ENCODE data around the gene KRTAP10-4.

Gene KRTAP10-4

DNA sequence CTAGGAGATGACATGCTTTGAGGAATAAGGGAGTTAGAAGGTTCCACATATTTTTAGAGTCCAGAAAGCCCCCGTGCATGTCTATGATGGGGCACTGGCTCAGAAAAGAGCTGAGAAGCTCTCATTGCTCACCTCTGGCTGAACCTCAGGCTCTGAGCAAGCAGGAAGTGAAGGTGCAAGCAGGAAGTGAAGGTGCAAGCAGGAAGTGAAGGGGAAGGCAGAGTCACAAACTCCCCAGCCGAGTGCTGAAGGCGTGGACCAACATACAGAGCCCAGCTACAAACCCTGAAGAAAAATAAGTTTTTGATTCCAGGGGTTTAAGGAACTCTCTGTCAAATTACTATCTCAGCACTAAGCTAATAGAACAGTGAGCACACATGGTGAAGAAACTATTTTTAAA lies 45.4 kb downstream of the KRTAP10-4 start:
- DNase-seq: no peak

DNA sequence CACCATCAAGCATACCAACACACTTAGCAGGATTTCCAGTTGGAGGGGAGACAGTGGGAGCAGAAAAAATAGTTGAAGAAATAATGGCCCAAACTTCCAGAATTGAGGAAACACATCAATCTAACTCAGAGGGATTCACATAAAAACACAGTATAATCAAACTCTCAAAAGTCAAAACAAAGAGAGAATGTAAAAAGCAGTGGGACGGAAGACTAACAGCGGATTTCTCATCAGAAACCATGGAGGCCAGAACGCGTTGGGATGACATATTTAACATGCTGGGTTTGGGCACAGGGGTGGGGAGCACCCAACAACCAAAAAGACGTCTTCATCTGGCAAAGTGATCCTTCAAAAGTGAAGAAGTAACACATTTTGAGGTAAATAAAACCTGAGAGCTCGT lies 46.4 kb downstream of the KRTAP10-4 start:
- DNase-seq: no peak

DNA sequence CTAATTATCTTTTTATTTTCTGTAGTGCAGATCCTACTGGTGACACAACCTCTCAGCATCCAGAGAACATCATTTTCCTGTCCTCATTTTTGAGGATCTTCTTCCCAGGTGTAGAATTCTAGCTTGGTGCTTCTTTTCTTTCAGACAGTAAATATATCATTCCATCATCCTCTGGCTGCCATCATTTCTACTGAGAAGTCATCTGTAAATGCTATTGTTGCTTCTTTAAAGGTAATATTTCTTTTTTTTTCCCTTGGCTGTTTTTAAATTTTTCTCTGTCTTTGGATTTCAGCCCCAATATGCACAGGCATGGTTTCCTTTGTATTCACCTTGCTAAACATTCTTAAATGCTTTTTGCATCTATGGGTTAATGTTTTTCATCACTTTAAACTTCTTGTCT lies 50.0 kb downstream of the KRTAP10-4 start:
- no peak for DNase-seq

Data from fibroblast of skin of right quadriceps (primary cell).